GM18499 (cell line): ENCODE measurements around the gene TBC1D10A.

Source experiments
- ATAC-seq: cut with Tn5 transposase; IDR thresholded peaks from one replicate; pipeline ENCODE4 v1.9.1; 2021; ENCODE audit warnings: moderate number of reproducible peaks; ENCODE audit not compliant: insufficient read depth, unreplicated experiment

Gene TBC1D10A

DNA sequence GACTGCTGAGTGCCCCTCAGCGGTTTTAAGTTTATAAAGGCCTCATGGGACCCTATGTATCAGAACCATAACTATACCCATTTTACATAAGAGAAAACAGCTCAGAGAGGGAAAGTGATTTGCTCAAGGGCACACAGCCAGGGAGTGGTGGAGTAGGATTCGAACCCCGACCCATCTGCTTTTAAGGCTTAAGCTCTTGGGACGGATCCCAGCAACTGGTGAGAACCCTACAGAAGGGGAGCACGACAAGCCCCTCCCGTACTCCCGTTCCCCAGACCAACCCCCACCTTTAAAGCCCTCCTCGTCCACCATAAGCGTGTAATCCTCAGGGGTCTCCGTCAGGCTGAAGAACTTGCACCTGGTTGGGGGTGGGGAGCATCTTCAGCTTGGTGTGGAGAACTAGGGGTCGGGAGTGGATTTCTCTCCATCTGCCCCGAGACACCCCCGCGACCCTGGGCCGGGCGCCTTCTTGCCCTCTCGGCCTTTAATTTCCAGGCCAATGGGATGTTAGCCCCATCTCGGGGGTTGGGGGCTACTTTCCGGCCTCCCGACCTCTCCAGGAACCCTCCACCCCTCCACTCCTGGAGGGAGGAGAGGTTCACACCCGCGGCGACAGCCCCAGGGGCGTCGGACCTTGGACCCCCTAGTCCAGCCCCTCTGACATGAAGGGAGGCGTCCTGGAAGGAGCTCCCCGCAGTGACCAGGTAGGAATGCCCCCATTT is 38.2 kb downstream of the TBC1D10A start:
- ATAC-seq, result no peak

DNA sequence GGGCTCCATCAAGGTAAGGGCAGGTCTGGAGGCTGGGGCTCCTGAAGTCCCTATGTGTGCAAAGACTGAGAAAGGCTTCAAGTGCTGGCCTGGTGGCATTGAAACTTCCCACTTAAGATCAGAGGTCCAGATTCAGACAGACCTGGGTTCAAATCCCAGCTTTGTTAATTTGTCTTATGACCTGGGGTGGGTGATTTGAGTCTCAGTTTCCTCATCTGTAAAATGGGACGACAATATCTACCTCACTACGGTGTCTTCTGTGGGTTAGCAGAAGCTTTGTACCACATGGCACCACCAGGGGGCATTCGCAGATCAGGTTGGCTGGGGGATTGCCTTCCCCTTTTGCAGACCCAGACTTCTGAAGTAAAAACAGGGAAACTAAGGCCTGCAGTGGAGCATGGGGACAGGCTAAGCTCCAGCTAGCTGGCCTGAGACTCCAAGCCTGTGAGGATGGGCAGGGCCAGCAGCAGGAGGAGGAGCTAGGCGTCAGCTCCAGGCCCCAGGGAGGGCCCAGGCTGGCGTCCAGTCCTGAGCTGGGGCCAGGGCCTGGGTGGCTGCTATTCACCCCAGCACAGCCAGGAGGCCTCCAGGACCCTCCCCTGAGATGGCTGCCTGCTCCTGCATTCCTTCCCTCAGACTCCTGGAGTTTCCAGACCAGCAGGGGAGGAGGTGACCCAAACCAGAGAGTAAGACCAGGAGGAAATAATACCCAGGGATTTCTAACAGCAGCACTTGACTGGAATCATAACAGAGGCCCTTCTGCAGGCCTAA is 38.9 kb downstream of the TBC1D10A start:
- ATAC-seq, result no peak

- ATAC-seq, result no peak
Observed at GRCh38 chr22:30286813-30287647, 39.7 kb downstream of the TBC1D10A start.

DNA sequence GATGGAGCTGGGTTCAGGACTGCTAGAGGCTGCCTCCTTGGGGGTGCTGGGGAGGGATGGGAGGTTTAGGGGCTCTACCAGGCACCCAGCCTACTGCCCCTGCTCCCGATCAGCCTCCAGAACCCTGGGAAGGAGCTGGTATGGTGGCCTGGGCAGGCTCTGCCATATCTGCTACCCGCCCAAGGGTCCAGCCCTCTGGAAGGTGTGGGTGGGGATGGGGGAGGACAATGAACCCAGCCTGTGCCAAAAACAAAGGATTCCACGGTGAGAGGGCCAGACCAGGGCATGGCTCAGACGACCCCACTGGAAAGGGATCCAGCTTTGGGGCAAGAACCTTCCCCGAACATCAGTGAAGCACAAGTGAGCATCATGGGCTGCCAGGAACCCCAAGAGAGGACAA is 40.4 kb downstream of the TBC1D10A start:
- no peak for ATAC-seq

- no peak for ATAC-seq
Observed at GRCh38 chr22:30285846-30286200, 40.9 kb downstream of the TBC1D10A start.

GRCh38 chr22:30285176-30285845 is 41.4 kb downstream of the TBC1D10A start:
- ATAC-seq, result no peak

DNA sequence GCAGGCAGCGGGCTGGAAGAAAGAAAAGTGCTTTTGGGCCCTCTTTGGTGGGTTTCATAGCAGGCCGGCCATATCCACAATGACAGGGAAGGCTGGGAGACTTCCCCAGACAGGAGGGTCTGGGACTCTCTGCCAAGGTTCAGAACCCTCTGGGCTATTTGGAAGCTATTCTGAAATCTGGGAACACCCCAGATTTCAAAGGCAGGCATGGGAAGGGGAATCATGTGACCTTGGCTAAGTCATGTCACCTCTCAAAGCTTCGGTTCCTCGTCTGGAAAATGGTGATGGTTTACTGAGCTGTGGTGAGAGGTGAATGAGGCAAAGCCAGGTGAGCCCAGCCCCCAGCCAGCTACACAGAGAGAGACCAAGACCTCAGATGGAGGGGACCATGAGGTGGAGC is 42.1 kb downstream of the TBC1D10A start:
- no peak for ATAC-seq

- no peak for ATAC-seq
Observed at GRCh38 chr22:30284172-30284571, 42.6 kb downstream of the TBC1D10A start.

DNA sequence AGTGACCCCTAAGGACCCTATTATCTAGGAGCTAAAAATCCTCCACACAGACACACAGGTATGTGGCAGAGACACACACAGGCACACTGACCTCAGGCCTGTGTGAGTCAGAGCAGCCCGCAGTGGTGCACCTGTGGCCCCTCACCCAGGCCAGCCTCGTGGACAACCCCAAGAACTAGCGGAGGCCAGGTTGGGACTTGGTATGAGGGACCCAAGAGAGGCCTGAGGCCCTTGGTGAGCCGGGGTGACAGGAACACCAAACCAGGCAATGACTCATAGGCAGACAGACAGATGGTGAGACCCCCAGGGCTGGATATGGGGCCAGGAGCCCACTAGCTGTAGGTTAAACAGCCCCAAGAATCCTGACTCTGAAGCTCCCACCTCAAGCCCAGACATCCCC is 43.4 kb downstream of the TBC1D10A start:
- no peak for ATAC-seq

DNA sequence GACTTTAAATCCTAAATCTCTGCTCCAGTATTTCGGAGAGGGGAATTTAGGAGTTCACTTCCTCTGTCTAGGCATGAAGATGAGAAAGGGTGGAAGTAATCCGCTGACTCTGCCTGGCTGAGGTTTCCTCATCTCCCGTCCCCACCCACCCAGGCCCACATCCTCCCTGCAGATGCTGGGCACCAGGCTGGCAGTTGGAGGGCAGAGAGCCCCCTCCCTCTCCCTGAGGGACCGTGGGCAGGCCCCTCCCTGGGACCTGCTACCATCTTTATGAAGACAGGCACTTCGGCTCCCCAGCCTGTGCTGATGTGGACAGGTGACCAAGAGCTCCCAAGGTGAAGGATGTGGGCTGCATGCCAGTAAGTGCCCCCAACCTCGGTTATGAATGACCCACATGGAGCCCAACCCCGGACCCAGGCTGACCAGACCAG is 44.1 kb downstream of the TBC1D10A start:
- ATAC-seq, result no peak

GRCh38 chr22:30280505-30280904 is 46.2 kb downstream of the TBC1D10A start:
- no peak for ATAC-seq

DNA sequence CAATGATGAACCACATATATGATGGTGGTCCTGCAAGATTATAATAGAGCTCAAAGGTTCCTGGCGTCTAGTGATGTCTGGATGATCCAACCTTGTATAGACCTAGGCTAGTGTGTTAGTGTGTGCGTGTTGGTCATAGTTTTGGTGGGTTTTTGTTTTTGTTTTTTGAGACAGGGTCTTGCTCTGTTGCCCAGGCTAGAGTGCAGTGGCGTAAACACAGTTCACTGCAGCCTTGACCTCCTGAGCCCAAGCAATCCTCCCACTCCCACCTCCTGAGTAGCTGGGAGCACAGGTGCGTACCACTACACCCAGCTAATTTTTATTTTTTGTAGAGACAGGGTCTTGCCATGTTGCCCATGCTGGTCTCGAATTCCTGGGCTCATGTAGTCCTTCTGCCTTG is 46.8 kb downstream of the TBC1D10A start:
- ATAC-seq, result no peak

GRCh38 chr22:30279046-30279788 is 47.5 kb downstream of the TBC1D10A start:
- ATAC-seq, result no peak

GRCh38 chr22:30277547-30278344 is 49.0 kb downstream of the TBC1D10A start:
- no peak for ATAC-seq

DNA sequence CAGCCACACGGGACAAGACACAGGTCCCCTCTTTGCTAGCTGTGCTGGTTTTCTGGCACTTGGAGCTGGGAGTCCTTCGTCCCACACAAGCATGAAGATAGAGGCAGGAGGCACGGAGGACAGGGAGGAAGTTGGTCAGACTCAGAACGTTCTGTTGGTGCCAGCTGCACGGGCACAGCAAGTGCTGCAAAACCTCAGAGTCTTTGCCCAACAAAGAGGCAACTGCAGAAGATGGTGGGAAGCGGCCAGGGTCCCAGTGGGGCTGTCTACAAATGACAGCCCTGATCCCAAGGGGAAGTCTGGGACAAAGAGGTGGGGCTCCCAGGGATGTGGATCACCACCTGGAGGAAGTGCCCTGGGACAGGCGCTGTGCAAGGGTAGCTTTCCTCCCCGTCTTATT is 50.7 kb downstream of the TBC1D10A start:
- no peak for ATAC-seq

DNA sequence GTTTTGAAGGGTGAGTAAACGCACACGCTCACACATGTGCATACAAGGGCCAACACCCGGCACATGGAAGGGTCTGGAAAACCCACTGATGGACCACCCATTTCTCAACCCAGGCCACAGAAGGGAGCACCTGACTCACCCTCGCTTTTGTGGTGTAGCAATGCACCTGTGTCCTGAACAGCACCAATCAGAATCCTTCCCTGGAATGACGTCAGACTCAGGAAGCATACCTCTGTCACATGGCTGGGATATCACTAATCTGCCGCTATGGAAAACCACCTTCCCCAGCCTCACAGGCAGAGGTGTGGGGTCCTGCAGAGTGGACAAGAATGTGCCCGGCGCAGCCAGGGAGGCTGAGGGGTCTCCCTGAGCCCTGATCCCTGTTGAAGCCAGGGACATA is 51.1 kb downstream of the TBC1D10A start:
- no peak for ATAC-seq

GRCh38 chr22:30274437-30274812 is 52.3 kb downstream of the TBC1D10A start:
- no peak for ATAC-seq

GRCh38 chr22:30273711-30274436 is 52.9 kb downstream of the TBC1D10A start:
- no peak for ATAC-seq
